Smooth muscle cell (in vitro differentiated cells): ENCODE measurements around the gene CTXND1. TPM values are rescaled to one million over a fixed set of nuclear protein-coding genes. Genes with fewer than 3 reads are reported as not detected.

Experiments used
- DNase-seq: peaks from one replicate; lab custom pipeline; 2025; ENCODE audit not compliant: unreplicated experiment; lab: John Stamatoyannopoulos, UW
- H2AFZ ChIP-seq: fragments of 200-600 bp; sonication (generic); 2 replicates; pipeline ENCODE4 v1.6.0; 2016; ENCODE audit warnings: antibody characterized with exemption, low read depth, mild to moderate bottlenecking
- H3F3A ChIP-seq: fragments of 200-600 bp; sonication (generic); 2 replicates; pipeline ENCODE4 v1.6.0; 2017; ENCODE audit warnings: antibody characterized with exemption, low read depth
- H3K27ac ChIP-seq: fragments of 200-600 bp; sonication (generic); 2 replicates; pipeline ENCODE4 v1.5.1; 2016; ENCODE audit warnings: low read depth, mild to moderate bottlenecking
- H3K27me3 ChIP-seq: fragments of 200-600 bp; sonication (generic); 2 replicates; pipeline ENCODE4 v1.6.1; 2016; ENCODE audit warnings: low read depth, mild to moderate bottlenecking
- H3K36me3 ChIP-seq: fragments of 200-600 bp; sonication (generic); 2 replicates; pipeline ENCODE4 v1.5.1; 2016; ENCODE audit warnings: low read depth
- H3K4me1 ChIP-seq: fragments of 200-600 bp; sonication (generic); 2 replicates; pipeline ENCODE4 v1.5.1; 2016; ENCODE audit warnings: low read depth
- H3K4me2 ChIP-seq: fragments of 200-600 bp; sonication (generic); 2 replicates; pipeline ENCODE4 v1.6.0; 2016; ENCODE audit warnings: mild to moderate bottlenecking
- H3K4me3 ChIP-seq: fragments of 200-600 bp; sonication (generic); 2 replicates; pipeline ENCODE4 v1.5.1; 2016; ENCODE audit warnings: mild to moderate bottlenecking
- H3K79me2 ChIP-seq: fragments of 200-600 bp; sonication (generic); 2 replicates; pipeline ENCODE4 v1.6.0; 2016; ENCODE audit warnings: low read depth, mild to moderate bottlenecking
- H3K9ac ChIP-seq: fragments of 200-600 bp; sonication (generic); 2 replicates; pipeline ENCODE4 v1.6.0; 2016; ENCODE audit warnings: low read depth
- H3K9me3 ChIP-seq: fragments of 200-600 bp; sonication (generic); replicated peaks from 2 replicates; pipeline ENCODE4 v1.5.1; 2016; ENCODE audit warnings: low read depth
- H4K20me1 ChIP-seq: fragments of 200-600 bp; sonication (generic); 2 replicates; pipeline ENCODE4 v1.6.0; 2016; ENCODE audit warnings: low read depth
- WGBS: methylation state at CpG from one replicate; pipeline ENCODE4 v1.1.7; 2016; ENCODE audit warnings: low lambda C conversion rate; 5-methylcytosine and 5-hydroxymethylcytosine counted together
- polyA plus RNA-seq: library from polyadenylated mRNA; unstranded; fragments of >200 nt; fragmentation: Nextera tagmentation; extraction: Ambion mirVana; gene quantifications from 2 replicates; pipeline ENCODE4 v1.2.1, GENCODE V29; 2016
- total RNA-seq: library from RNA; depleted of rRNA; stranded (reverse); fragments of >200 nt; gene quantifications from 2 replicates; pipeline ENCODE4 v1.2.3, GENCODE V29; 2014
- TF ChIP-seq, protein P1 (sequence below): fragments of 200-600 bp; sonication (generic); IDR thresholded peaks from 2 replicates; pipeline ENCODE4 v1.5.1; 2017; ENCODE audit warnings: borderline replicate concordance, mild to moderate bottlenecking, antibody characterized with exemption; ENCODE audit not compliant: insufficient read depth, poor library complexity, severe bottlenecking

CTXND1 gene
- total and polyA plus RNA-seq, 2 experiments from 2014 or later = 0.06 TPM; not detected in 1

DNA sequence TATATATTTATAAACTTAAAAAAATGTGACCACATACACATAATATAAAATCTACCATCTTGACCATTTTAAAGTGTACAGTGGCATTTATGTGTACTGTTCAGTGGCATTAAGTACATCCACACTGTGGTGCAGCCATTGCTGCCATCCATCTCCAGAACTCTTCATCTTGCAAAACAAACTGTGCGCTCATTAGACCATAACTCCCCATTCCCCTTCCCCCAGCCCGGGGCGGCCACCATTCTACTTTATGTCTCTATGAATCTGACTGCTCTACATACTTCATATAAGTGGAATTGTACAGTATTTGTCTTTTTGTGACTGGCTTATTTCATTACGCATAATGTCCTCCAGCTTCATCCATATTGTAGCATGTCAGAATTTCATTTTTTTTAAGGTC, 47.8 kb downstream of the CTXND1 start:
- 93% methylated on average over 4 of the region's 4 CpGs for WGBS
- DNase-seq = no peak

DNA sequence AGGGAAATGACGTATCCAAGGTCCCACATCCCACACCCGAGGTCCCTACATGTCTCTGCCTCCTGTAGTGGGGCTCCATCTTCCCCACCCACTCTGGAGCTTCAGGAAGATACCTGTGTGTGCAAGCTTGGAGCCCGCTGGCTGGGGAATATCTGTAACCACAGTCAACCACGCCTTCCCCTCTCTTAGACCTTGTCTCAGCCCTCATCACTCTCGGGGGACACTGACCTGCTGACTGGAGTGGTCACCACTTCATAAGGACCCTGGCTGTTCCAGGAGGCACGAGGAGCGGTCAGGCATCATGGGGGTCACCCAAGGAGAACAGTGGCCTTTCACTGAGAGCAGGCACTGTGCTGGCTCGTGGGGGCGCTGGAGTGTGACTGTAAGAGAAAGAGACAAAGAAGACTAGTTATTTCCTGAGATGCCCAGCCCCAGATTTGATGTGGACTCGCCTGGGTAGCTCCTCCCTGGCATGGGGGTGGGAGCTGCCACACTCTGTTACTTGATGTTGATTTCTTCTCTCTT, 48.6 kb downstream of the CTXND1 start:
- Histone ChIP-seq H2AFZ (no peak overlapping the region), H3K79me2 (no peaks in the 10 kb centered on the region), H3K27me3 (peaks cover 2% of the 10 kb centered on the region), H3K4me1 (no peaks in the 10 kb centered on the region), H3K9me3 (no peaks in the 10 kb centered on the region), H3K9ac (no peak overlapping the region), H3K27ac (no peak overlapping the region), H4K20me1 (no peaks in the 10 kb centered on the region), H3K4me2 (no peak overlapping the region), H3F3A (no peaks in the 10 kb centered on the region), H3K4me3 (no peak overlapping the region), H3K36me3 (no peaks in the 10 kb centered on the region)
- DNase-seq = no peak
- TF ChIP-seq, protein P1, sequence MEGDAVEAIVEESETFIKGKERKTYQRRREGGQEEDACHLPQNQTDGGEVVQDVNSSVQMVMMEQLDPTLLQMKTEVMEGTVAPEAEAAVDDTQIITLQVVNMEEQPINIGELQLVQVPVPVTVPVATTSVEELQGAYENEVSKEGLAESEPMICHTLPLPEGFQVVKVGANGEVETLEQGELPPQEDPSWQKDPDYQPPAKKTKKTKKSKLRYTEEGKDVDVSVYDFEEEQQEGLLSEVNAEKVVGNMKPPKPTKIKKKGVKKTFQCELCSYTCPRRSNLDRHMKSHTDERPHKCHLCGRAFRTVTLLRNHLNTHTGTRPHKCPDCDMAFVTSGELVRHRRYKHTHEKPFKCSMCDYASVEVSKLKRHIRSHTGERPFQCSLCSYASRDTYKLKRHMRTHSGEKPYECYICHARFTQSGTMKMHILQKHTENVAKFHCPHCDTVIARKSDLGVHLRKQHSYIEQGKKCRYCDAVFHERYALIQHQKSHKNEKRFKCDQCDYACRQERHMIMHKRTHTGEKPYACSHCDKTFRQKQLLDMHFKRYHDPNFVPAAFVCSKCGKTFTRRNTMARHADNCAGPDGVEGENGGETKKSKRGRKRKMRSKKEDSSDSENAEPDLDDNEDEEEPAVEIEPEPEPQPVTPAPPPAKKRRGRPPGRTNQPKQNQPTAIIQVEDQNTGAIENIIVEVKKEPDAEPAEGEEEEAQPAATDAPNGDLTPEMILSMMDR = no peak
- 84% methylated on average over 10 of the region's 10 CpGs for WGBS

More for the DNA sequence above, 47.8 kb downstream of the CTXND1 start:
- TF ChIP-seq, protein P1 = no peak
- H3K79me2 ChIP-seq = no peaks in the 10 kb centered on the region
- H3K4me2 ChIP-seq = no peak overlapping the region
- H3K27ac ChIP-seq = no peak overlapping the region
- H3K4me3 ChIP-seq = no peak overlapping the region
- no peaks in the 10 kb centered on the region for H3K4me1 ChIP-seq
- no peak overlapping the region for H2AFZ ChIP-seq
- H4K20me1 ChIP-seq = no peaks in the 10 kb centered on the region
- no peaks in the 10 kb centered on the region for H3K27me3 ChIP-seq
- H3K9ac ChIP-seq = no peak overlapping the region
- no peaks in the 10 kb centered on the region for H3K9me3 ChIP-seq
- H3K36me3 ChIP-seq = no peaks in the 10 kb centered on the region
- no peaks in the 10 kb centered on the region for H3F3A ChIP-seq

DNA sequence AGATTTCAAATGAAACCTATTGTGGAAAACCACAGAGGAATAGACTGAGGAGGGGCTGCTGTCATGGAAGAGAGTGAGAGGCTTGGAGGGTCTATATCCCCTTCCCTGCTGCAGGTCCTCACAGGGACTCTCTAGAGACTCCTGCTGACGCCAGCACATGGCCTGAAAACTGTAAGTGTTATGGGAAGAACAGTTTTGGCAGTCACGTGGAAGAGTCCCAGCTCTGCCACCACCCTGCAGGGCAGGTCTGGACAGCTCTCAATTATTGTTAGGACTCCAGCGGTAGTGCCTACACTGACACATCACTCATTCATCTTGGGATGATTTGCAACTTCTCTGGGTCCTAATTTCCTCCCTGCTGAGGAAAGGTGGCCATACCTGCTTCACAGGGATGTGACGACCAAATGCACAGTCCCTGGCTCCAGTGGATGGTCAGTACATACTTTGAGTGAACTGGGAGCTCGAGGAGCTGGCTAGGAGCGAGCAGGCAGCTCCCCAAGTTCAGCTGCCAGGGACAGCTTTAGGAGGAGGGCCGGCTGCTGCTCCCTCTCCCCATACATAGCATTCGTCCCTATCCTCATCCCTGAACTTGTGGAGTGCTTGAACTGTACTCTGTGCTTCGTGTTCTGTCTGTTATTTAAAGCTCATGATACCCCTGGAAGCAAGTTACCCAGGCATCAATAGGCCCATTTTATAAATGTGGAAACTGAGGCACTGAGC, 49.2 kb downstream of the CTXND1 start:
- H3K27ac ChIP-seq = no peak overlapping the region
- WGBS = 62% methylated on average over 9 of the region's 9 CpGs
- no peaks in the 10 kb centered on the region for H3K9me3 ChIP-seq
- no peak overlapping the region for H3K4me3 ChIP-seq
- peaks cover 5% of the 10 kb centered on the region for H3K27me3 ChIP-seq
- H3F3A ChIP-seq = no peaks in the 10 kb centered on the region
- TF ChIP-seq, protein P1 = no peak
- no peak overlapping the region for H3K4me2 ChIP-seq
- no peak overlapping the region for H3K9ac ChIP-seq
- no peak overlapping the region for H2AFZ ChIP-seq
- H3K36me3 ChIP-seq = no peaks in the 10 kb centered on the region
- DNase-seq = no peak
- H3K4me1 ChIP-seq = no peaks in the 10 kb centered on the region
- H3K79me2 ChIP-seq = no peaks in the 10 kb centered on the region
- H4K20me1 ChIP-seq = no peaks in the 10 kb centered on the region

DNA sequence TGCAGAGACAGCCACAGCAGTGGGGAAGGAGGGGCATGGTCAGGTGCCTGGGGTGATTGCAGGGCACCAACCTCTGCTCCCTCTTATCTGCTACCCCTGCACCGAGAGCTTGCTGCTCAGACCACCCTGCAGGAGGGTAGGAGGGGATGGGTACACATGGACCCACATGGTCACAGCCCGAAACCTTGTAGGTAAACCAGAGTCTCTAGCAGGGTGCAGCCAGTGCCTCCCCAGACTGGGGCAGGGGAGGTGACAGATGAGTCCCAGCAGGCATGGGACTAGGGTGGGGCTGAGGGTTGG, 50.0 kb downstream of the CTXND1 start:
- Histone ChIP-seq H4K20me1 (no peaks in the 10 kb centered on the region), H3F3A (no peaks in the 10 kb centered on the region), H3K27me3 (peaks cover 5% of the 10 kb centered on the region), H2AFZ (no peak overlapping the region), H3K9ac (no peak overlapping the region), H3K4me1 (no peaks in the 10 kb centered on the region), H3K4me2 (no peak overlapping the region), H3K79me2 (no peaks in the 10 kb centered on the region), H3K36me3 (no peaks in the 10 kb centered on the region), H3K27ac (no peak overlapping the region), H3K9me3 (no peaks in the 10 kb centered on the region), H3K4me3 (no peak overlapping the region)
- WGBS = 90% methylated on average over 2 of the region's 2 CpGs
- no peak for DNase-seq
- TF ChIP-seq, protein P1 = no peak
